ENCODE measurements around the gene GRIK4. TPM values are rescaled to one million over a fixed set of nuclear protein-coding genes. Genes with fewer than 3 reads are reported as not detected.

Gene GRIK4
- total and polyA plus RNA-seq, 4 donors, result 0.41 to 4.9 (median 1.7) TPM

DNA sequence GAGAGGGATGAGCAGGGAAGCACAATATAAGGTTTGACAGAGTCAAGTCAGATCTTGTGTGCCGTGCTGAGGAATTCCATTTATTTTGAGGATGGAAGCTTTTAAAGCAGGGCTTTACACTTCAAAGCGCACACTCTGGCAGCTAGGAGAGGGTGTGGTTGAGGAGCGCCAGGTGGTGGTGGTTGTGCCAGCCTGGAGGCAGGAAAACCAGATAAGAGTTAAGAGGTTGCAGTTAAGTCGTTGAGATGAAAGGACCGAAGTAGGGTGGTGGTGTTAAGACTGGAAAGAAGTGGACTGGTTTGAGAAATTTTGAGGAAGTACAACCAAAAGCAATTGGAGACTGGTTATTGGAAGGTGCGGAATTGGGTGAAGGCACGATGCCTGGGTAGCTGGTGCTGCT lies 280.8 kb downstream of the GRIK4 start:
- Histone ChIP-seq H3K4me3 (no peak overlapping the region), H3K9ac (ENCODE audit: insufficient read depth in 1 of 2, low read length in 2 of 2) (no peak overlapping the region), H3K36me3 (ENCODE audit: control insufficient read depth in 4 of 4, insufficient read depth in 4 of 4, low read length in 4 of 4) (no peaks in the 10 kb centered on the region), H3K27me3 (ENCODE audit: control insufficient read depth in 3 of 3, insufficient read depth in 3 of 3, low read length in 2 of 3) (no peaks in the 10 kb centered on the region), H3K4me1 (ENCODE audit: control insufficient read depth in 5 of 5, insufficient read depth in 5 of 5, low read length in 5 of 5) (no peaks in the 10 kb centered on the region), H3K9me3 (ENCODE audit: control insufficient read depth in 4 of 4, insufficient read depth in 3 of 4, low read length in 3 of 4) (peaks cover 0 to 4% (median 0%) of the 10 kb centered on the region in 4 donors), H3K27ac (ENCODE audit: low read depth in 1 of 2, low read length in 1 of 2) (no peak overlapping the region)
- DNase-seq (no peak), ATAC-seq (ENCODE audit: insufficient read depth, low FRiP score) (no peak)
- TF ChIP-seq, protein P1, sequence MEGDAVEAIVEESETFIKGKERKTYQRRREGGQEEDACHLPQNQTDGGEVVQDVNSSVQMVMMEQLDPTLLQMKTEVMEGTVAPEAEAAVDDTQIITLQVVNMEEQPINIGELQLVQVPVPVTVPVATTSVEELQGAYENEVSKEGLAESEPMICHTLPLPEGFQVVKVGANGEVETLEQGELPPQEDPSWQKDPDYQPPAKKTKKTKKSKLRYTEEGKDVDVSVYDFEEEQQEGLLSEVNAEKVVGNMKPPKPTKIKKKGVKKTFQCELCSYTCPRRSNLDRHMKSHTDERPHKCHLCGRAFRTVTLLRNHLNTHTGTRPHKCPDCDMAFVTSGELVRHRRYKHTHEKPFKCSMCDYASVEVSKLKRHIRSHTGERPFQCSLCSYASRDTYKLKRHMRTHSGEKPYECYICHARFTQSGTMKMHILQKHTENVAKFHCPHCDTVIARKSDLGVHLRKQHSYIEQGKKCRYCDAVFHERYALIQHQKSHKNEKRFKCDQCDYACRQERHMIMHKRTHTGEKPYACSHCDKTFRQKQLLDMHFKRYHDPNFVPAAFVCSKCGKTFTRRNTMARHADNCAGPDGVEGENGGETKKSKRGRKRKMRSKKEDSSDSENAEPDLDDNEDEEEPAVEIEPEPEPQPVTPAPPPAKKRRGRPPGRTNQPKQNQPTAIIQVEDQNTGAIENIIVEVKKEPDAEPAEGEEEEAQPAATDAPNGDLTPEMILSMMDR (IDR thresholded peaks at IDR 0.05; ENCODE audit: control extremely low read depth, extremely low read depth), result no peak
- 62 to 76% methylated on average over 7 of the region's 7 CpGs for WGBS, 2 donors

DNA sequence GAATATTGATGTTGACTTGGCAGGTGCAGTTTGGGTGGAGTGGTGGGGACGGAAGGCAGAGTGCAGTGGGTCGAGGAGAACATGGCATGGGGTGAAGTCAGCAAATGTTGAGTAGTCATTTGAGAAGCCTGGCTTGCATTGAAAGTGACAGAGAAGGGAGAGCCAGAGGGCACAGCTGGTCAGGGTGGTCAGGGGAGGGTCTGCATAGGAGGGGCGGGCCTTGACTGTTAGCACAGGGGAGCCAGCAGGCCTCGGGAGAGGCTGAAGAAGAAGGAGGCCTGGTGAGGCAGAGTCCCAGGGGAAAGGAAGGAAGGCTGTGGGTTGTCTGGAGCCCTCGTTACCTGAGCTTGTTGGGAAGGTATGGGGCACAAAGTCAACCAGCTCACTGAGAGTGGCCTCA lies 281.6 kb downstream of the GRIK4 start:
- H3K4me1 ChIP-seq (ENCODE audit: control insufficient read depth in 5 of 5, insufficient read depth in 5 of 5, low read length in 5 of 5), result no peaks in the 10 kb centered on the region
- no peak overlapping the region for H3K27ac ChIP-seq (ENCODE audit: low read depth in 1 of 2, low read length in 1 of 2)
- H3K36me3 ChIP-seq (ENCODE audit: control insufficient read depth in 4 of 4, insufficient read depth in 4 of 4, low read length in 4 of 4), result no peaks in the 10 kb centered on the region
- 90 to 92% methylated on average over 5 of the region's 5 CpGs for WGBS, 2 donors
- TF ChIP-seq, protein P1 (IDR thresholded peaks at IDR 0.05; ENCODE audit: control extremely low read depth, extremely low read depth), result no peak
- no peak overlapping the region for H3K4me3 ChIP-seq
- peaks cover 0 to 4% (median 0%) of the 10 kb centered on the region in 4 donors for H3K9me3 ChIP-seq (ENCODE audit: control insufficient read depth in 4 of 4, insufficient read depth in 3 of 4, low read length in 3 of 4)
- no peak overlapping the region for H3K9ac ChIP-seq (ENCODE audit: insufficient read depth in 1 of 2, low read length in 2 of 2)
- DNase-seq, result no peak
- no peaks in the 10 kb centered on the region for H3K27me3 ChIP-seq (ENCODE audit: control insufficient read depth in 3 of 3, insufficient read depth in 3 of 3, low read length in 2 of 3)
- ATAC-seq (ENCODE audit: insufficient read depth, low FRiP score), result no peak

DNA sequence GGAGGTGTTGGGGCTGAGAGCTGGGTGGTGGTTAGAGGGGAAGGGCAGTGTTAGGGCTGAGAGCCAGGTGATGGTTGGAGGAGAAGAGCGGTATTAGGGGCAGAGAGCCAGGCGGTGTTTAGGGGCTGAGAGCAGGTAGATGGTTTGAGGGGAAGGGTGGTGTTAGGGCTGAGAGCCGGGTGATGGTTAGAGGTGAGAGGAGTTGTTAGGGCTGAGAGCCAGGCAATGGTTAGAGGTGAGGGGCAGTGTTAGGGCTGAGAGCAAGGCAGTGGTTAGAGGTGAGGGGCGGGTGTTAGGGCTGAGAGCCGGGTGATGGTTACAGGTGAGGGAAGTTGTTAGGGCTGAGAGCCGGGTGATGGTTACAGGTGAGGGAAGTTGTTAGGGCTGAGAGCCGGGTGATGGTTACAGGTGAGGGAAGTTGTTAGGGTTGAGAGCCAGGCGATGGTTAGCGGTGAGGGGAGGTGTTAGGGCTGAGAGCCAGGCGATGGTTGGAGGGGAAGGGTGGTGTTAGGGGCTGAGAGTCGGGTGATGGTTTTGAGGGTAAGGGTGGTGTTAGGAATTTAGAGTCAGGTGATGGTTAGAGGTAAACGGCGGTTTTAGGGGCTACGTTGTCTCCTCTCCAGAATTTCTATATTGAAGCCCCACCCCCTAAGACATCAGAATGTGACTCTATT lies 282.4 kb downstream of the GRIK4 start:
- 61 to 85% methylated on average over 14 of the region's 14 CpGs for WGBS, 2 donors
- Histone ChIP-seq H3K4me3 (no peak overlapping the region), H3K4me1 (ENCODE audit: control insufficient read depth in 5 of 5, insufficient read depth in 5 of 5, low read length in 5 of 5) (no peaks in the 10 kb centered on the region), H3K27ac (ENCODE audit: low read depth in 1 of 2, low read length in 1 of 2) (no peak overlapping the region), H3K27me3 (ENCODE audit: control insufficient read depth in 3 of 3, insufficient read depth in 3 of 3, low read length in 2 of 3) (no peaks in the 10 kb centered on the region), H3K36me3 (ENCODE audit: control insufficient read depth in 4 of 4, insufficient read depth in 4 of 4, low read length in 4 of 4) (no peaks in the 10 kb centered on the region), H3K9me3 (ENCODE audit: control insufficient read depth in 4 of 4, insufficient read depth in 3 of 4, low read length in 3 of 4) (peaks cover 0 to 4% (median 0%) of the 10 kb centered on the region in 4 donors), H3K9ac (ENCODE audit: insufficient read depth in 1 of 2, low read length in 2 of 2) (no peak overlapping the region)
- DNase-seq (no peak), ATAC-seq (ENCODE audit: insufficient read depth, low FRiP score) (no peak)
- TF ChIP-seq, protein P1 (IDR thresholded peaks at IDR 0.05; ENCODE audit: control extremely low read depth, extremely low read depth), result no peak

DNA sequence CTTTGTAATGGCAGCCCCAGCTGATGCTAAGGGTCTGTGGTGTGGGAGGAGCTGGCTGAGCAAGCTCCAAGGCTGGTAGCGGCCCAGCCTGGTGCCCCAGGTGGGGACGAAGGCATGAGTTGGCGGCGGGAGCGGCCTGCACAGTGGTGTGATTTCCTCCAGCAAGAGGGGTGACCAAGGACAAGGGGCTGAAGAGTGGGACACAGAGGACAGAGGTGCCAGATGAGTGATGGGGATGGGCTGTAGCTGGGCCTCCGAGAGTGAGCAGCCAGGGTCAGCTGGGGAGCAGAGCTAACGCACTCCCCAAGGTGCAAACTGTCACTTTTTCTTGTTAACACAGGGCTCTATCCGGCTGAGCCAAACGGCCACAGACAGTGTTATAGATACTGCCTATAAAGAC lies 283.2 kb downstream of the GRIK4 start:
- Histone ChIP-seq H3K4me1 (ENCODE audit: control insufficient read depth in 5 of 5, insufficient read depth in 5 of 5, low read length in 5 of 5) (no peaks in the 10 kb centered on the region), H3K27ac (ENCODE audit: low read depth in 1 of 2, low read length in 1 of 2) (no peak overlapping the region), H3K27me3 (ENCODE audit: control insufficient read depth in 3 of 3, insufficient read depth in 3 of 3, low read length in 2 of 3) (no peaks in the 10 kb centered on the region), H3K4me3 (no peak overlapping the region), H3K9ac (ENCODE audit: insufficient read depth in 1 of 2, low read length in 2 of 2) (no peak overlapping the region), H3K9me3 (ENCODE audit: control insufficient read depth in 4 of 4, insufficient read depth in 3 of 4, low read length in 3 of 4) (peaks cover 0 to 4% (median 0%) of the 10 kb centered on the region in 4 donors), H3K36me3 (ENCODE audit: control insufficient read depth in 4 of 4, insufficient read depth in 4 of 4, low read length in 4 of 4) (no peaks in the 10 kb centered on the region)
- ATAC-seq (ENCODE audit: insufficient read depth, low FRiP score) (no peak), DNase-seq (no peak)
- TF ChIP-seq, protein P1 (IDR thresholded peaks at IDR 0.05; ENCODE audit: control extremely low read depth, extremely low read depth), result no peak
- WGBS, 2 donors, result 72 to 84% methylated on average over 9 of the region's 9 CpGs

Measured in lung (tissue), 12 donors.